K562 (cell line): ENCODE measurements around the gene SATB2. TPM values are rescaled to one million over a fixed set of nuclear protein-coding genes. Genes with fewer than 3 reads are reported as not detected.

Experiments
- ATAC-seq: fragments of 200-7000 bp; cut with Tn5 transposase; 3 replicates; pipeline ENCODE4 v1.9.1; 2020; ENCODE audit warnings: moderate library complexity
- BruUV-seq: library from RNA; stranded (reverse); fragments of 400-500 nt; replicated peaks from 2 replicates; lab custom pipeline; 2021; lab: Mats Ljungman, UMichigan
- CTCF ChIA-PET: fragments of 300-600 bp; formaldehyde crosslinking; extraction: SDS; loops from one replicate; lab custom pipeline; 2021; ENCODE audit warnings: low intra/inter-chr PET ratio; lab: Yijun Ruan, JAX
- POLR2A ChIA-PET: fragments of 300-600, 350-650 bp; sonication (Branson Sonifier 250); formaldehyde crosslinking; extraction: SDS; loops from one replicate; lab custom pipeline; 2021; ENCODE audit warnings: antibody characterized with exemption, inconsistent platforms; lab: Yijun Ruan, JAX
- DNase-seq, 4 experiments: peaks; one replicate each; pipeline versions ENCODE4 v3.0.0 to v3.0.0-alpha.2; 2011 to 2018; ENCODE audit warnings: low spot score in 3 of 4, mixed read lengths in 3 of 4; ENCODE audit errors: extremely low read depth in 1 of 4
- FAIRE-seq: peaks from 2 replicates; lab custom pipeline; 2011; peaks lifted over from hg19 to GRCh38; lab: Jason Lieb, UNC
- H2AFZ ChIP-seq: 2 replicates; pipeline ENCODE4 v1.6.0; 2011; ENCODE audit warnings: low read depth, low read length, control low read depth, inconsistent platforms
- H3K27ac ChIP-seq: fragments of 200-600 bp; 3 replicates; pipeline ENCODE4 v1.8.0; 2011; ENCODE audit warnings: low read depth, mild to moderate bottlenecking, control low read depth, inconsistent platforms, low read length, moderate library complexity, mixed read lengths; ENCODE audit errors: extremely low read depth
- H3K27me3 ChIP-seq, 2 experiments: fragments of 300-600 bp in 1 of 2; 2 replicates in 1 of 2; 3 replicates in 1 of 2; pipeline versions ENCODE4 v1.6.0 to v1.8.0; 2011; ENCODE audit warnings: inconsistent platforms in 2 of 2, low read length in 2 of 2, mild to moderate bottlenecking in 1 of 2, mixed read lengths in 1 of 2, moderate library complexity in 1 of 2; ENCODE audit not compliant: control insufficient read depth in 2 of 2, insufficient read depth in 2 of 2
- H3K36me3 ChIP-seq: fragments of 300-600 bp; 3 replicates; pipeline ENCODE4 v1.8.0; 2011; ENCODE audit warnings: mild to moderate bottlenecking, low read length, inconsistent platforms; ENCODE audit not compliant: control insufficient read depth, insufficient read depth
- H3K4me1 ChIP-seq, 2 experiments: fragments of 200-600 bp in 1 of 2; replicated peaks in 1 of 2; 2 replicates in 1 of 2; 3 replicates in 1 of 2; pipeline versions ENCODE4 v1.5.1 to v1.8.0; 2011; ENCODE audit warnings: inconsistent platforms in 2 of 2, low read length in 2 of 2, mild to moderate bottlenecking in 1 of 2, mixed read lengths in 1 of 2, moderate library complexity in 1 of 2; ENCODE audit not compliant: control insufficient read depth in 2 of 2, insufficient read depth in 2 of 2
- H3K4me2 ChIP-seq: 2 replicates; pipeline ENCODE4 v1.6.1; 2011; ENCODE audit warnings: low read length, control low read depth, inconsistent platforms, mixed read lengths; ENCODE audit not compliant: insufficient read depth
- H3K4me3 ChIP-seq: fragments of 200-600 bp; sonication (generic), shearing (Covaris generic); 2 replicates; pipeline ENCODE4 v1.5.1; 2016; ENCODE audit warnings: control low read depth, inconsistent platforms
- H3K79me2 ChIP-seq: fragments of 200-600 bp; 3 replicates; pipeline ENCODE4 v1.8.0; 2011; ENCODE audit warnings: low read length, inconsistent platforms; ENCODE audit not compliant: control insufficient read depth, insufficient read depth
- H3K9ac ChIP-seq, 2 experiments: 2 replicates each; pipeline versions ENCODE4 v1.6.0 to v1.6.1; 2011; ENCODE audit warnings: low read depth in 2 of 2, low read length in 2 of 2, control low read depth in 1 of 2, inconsistent platforms in 1 of 2, mild to moderate bottlenecking in 1 of 2, mixed read lengths in 1 of 2; ENCODE audit not compliant: insufficient read depth in 1 of 2
- H3K9me1 ChIP-seq: one replicate; pipeline ENCODE4 v1.6.0; 2011; ENCODE audit warnings: inconsistent platforms, mild to moderate bottlenecking, low read length, moderate library complexity; ENCODE audit not compliant: control insufficient read depth, insufficient read depth
- H3K9me3 ChIP-seq: replicated peaks from 2 replicates; pipeline ENCODE4 v1.5.1; 2011; ENCODE audit warnings: low read depth, low read length, inconsistent platforms; ENCODE audit not compliant: control insufficient read depth, insufficient read depth
- H4K20me1 ChIP-seq: replicated peaks from 2 replicates; pipeline ENCODE4 v1.6.1; 2011; ENCODE audit warnings: low read length, inconsistent platforms, mixed read lengths; ENCODE audit not compliant: control insufficient read depth, insufficient read depth
- CBX5 ChIP-seq: IDR thresholded peaks from 2 replicates; pipeline ENCODE4 v1.6.1; 2014; ENCODE audit warnings: low read depth, borderline replicate concordance
- DMBX1 ChIP-seq: fragments of 250-450 bp; sonication (Bioruptor Pico); IDR thresholded peaks from 2 replicates; pipeline ENCODE4 v1.8.0; 2022; ENCODE audit warnings: inconsistent platforms, mild to moderate bottlenecking, moderate library complexity, borderline replicate concordance
- GABPA ChIP-seq: fragments of 200-800 bp; sonication (Bioruptor generic); conservative IDR thresholded peaks from 2 replicates; pipeline ENCODE4 v1.6.1; 2016; ENCODE audit warnings: low read depth, missing genetic modification characterization, missing compliant biosample characterization
- IRF1 ChIP-seq: sonication (generic); formaldehyde crosslinking; IDR thresholded peaks from 2 replicates; pipeline ENCODE4 v1.8.0; 2022; ENCODE audit warnings: missing genetic modification reagents, mild to moderate bottlenecking, borderline replicate concordance
- PTTG1 ChIP-seq: fragments of 450-650 bp; IDR thresholded peaks from 2 replicates; pipeline ENCODE4 v1.6.1; 2016; ENCODE audit warnings: low read depth, mild to moderate bottlenecking, missing genetic modification characterization, missing compliant biosample characterization
- RNF219 ChIP-seq: fragments of 250-450 bp; sonication (Bioruptor Pico); IDR thresholded peaks from 2 replicates; pipeline ENCODE4 v1.5.0; 2022; ENCODE audit warnings: mild to moderate bottlenecking
- TAL1 ChIP-seq: fragments of 450-650 bp; IDR thresholded peaks from 2 replicates; pipeline ENCODE4 v1.6.1; 2016; ENCODE audit warnings: mild to moderate bottlenecking
- ZNF124 ChIP-seq: sonication (generic); formaldehyde crosslinking; IDR thresholded peaks from 2 replicates; pipeline ENCODE4 v1.8.1; 2022; ENCODE audit warnings: missing genetic modification reagents
- WGBS: fragments of 100-300 bp; shearing (Covaris generic); methylation state at CpG from one replicate; pipeline ENCODE4 v1.1.6; 2016; ENCODE audit warnings: low coverage, mixed read lengths; ENCODE audit not compliant: insufficient coverage; ENCODE audit errors: missing lambda C conversion rate; 5-methylcytosine and 5-hydroxymethylcytosine counted together
- in situ Hi-C: fragments of 300-500 bp; cut with MboI; formaldehyde crosslinking; loops from 4 replicates; pipeline ENCODE4 v1.15.0; 2018; ENCODE audit warnings: inconsistent platforms, mixed read lengths
- intact Hi-C: fragments of 100-400 bp; cut with micrococcal nuclease; formaldehyde crosslinking; loops from 2 replicates; pipeline ENCODE4 v1.14.2; 2022
- polyA plus RNA-seq, 8 experiments: library from polyadenylated mRNA; depleted of rRNA in 4 of 8; stranded (reverse) in 5 of 8; unstranded in 3 of 8; fragments of >200 nt; fragmentation: Nextera tagmentation in 2 of 8; fragmentation: Illumina TruSeq in 1 of 8; extraction: Ambion mirVana in 2 of 8; extraction: Trizol in 1 of 8; gene quantifications; 2 replicates each; pipeline versions ENCODE4 v1.2.1 to v1.2.3, GENCODE V29; 2011 to 2014; ENCODE audit warnings: inconsistent platforms in 1 of 8, missing spikeins in 1 of 8
- total RNA-seq, 7 experiments: library from RNA; depleted of rRNA in 6 of 7; stranded (reverse); fragments of >200 nt in 6 of 7; fragmentation: Illumina TruSeq in 2 of 7; extraction: Trizol in 2 of 7; gene quantifications; 2 replicates each; pipeline versions ENCODE4 v1.2.1 to v1.2.3, GENCODE V29; 2011 to 2021; ENCODE audit warnings: low replicate concordance in 1 of 7

Gene SATB2
- total and polyA plus RNA-seq, 9 of the 15 experiments (the other 6 are each of a cell fraction or from before 2014, with no cell fraction given) = 4.5 to 34.0 (median 15.1) TPM

GRCh38 chr2:199439066-199439465, 18.7 kb downstream of the SATB2 start (continued):
- no peak for TF ChIP-seq PTTG1 (tag)
- 0 out of 2 replicates have a peak, but pooled peaks have one; percentile 5 for TF ChIP-seq TAL1
- no peak for TF ChIP-seq DMBX1 (CRISPR knock-in tag)
- no peak for TF ChIP-seq CBX5
- no peak for TF ChIP-seq ZNF124 (CRISPR knock-in tag)
- TF ChIP-seq IRF1 (CRISPR knock-in tag) = no peak
- TF ChIP-seq GABPA (tag) = no peak

- DNase-seq (peak in 2 of 4 experiments; percentile 8 to 15), FAIRE-seq (no peak)
- no TSS peak for BruUV-seq
- in situ Hi-C loops (no loop called here), intact Hi-C loops (no loop called here)
- WGBS = 70% methylated on average over 1 of the region's 1 CpG
- POLR2A ChIA-PET = interaction anchor here (0.6 kb wide), 1 partner anchor 13 kb away, joined by 3 read pairs; no protein-coding TSS in a partner anchor
- CTCF ChIA-PET = no interaction called here
- Histone ChIP-seq H3K9me1 (no peaks in the 10 kb centered on the region), H4K20me1 (peaks cover 10% of the 10 kb centered on the region; the same call in 1 of the 2 replicates), H3K36me3 (peaks cover 81% of the 10 kb centered on the region), H3K4me3 (no peak overlapping the region), H3K9ac (no peak overlapping the region), H3K4me2 (no peak overlapping the region), H2AFZ (no peak overlapping the region)
- no peak for TF ChIP-seq RNF219 (CRISPR knock-in tag)
- TF ChIP-seq, all 486 proteins: peak for 0
- ATAC-seq = no peak
- Histone ChIP-seq H3K9me3 (no peaks in the 10 kb centered on the region), H3K79me2 (peaks cover 64% of the 10 kb centered on the region), H3K4me1 (peaks cover 0 to 15% of the 10 kb centered on the region in 2 experiments; a peak in 3 of 5 replicates), H3K27me3 (no peaks in the 10 kb centered on the region), H3K27ac (no peak overlapping the region)
These were observed 23.2 kb downstream of the SATB2 start for GRCh38 chr2:199434555-199434954.
